Mesothelial cell of epicardium (in vitro differentiated cells): Measurements from ENCODE around the gene SCN1B. TPM values are rescaled to one million over a fixed set of nuclear protein-coding genes. Genes with fewer than 3 reads are reported as not detected.

ENCODE experiments used
- DNase-seq, 2 experiments: peaks; one replicate each; pipeline ENCODE4 v3.0.0; 2021; ENCODE audit warnings: low spot score in 2 of 2; ENCODE audit not compliant: unreplicated experiment in 2 of 2
- H3K27ac Mint-ChIP-seq: 2 replicates; pipeline ENCODE4 v1.8.0; 2021; ENCODE audit warnings: mixed read lengths
- H3K27me3 Mint-ChIP-seq: 2 replicates; pipeline ENCODE4 v1.8.0; 2021; ENCODE audit warnings: low read depth, mixed read lengths
- H3K36me3 Mint-ChIP-seq: 2 replicates; pipeline ENCODE4 v1.8.0; 2021; ENCODE audit warnings: mixed read lengths
- H3K4me1 Mint-ChIP-seq: 2 replicates; pipeline ENCODE4 v1.8.0; 2021; ENCODE audit warnings: mixed read lengths
- H3K4me3 Mint-ChIP-seq: 2 replicates; pipeline ENCODE4 v1.8.0; 2021; ENCODE audit warnings: mild to moderate bottlenecking, moderate library complexity, mixed read lengths
- H3K9me3 Mint-ChIP-seq: 2 replicates; pipeline ENCODE4 v1.8.0; 2021; ENCODE audit warnings: mixed read lengths
- total RNA-seq: library from RNA; stranded (reverse); gene quantifications from 3 replicates; pipeline ENCODE4 v1.2.1, GENCODE V29; 2021
- TF ChIP-seq, protein P1 (sequence below): fragments of 200-600 bp; sonication (generic); IDR thresholded peaks from one replicate; pipeline ENCODE4 v1.5.0; 2021; ENCODE audit warnings: antibody characterized with exemption; ENCODE audit not compliant: unreplicated experiment

SCN1B gene
- total RNA-seq, 1 donor from 2014 or later = 2.8 TPM

DNA sequence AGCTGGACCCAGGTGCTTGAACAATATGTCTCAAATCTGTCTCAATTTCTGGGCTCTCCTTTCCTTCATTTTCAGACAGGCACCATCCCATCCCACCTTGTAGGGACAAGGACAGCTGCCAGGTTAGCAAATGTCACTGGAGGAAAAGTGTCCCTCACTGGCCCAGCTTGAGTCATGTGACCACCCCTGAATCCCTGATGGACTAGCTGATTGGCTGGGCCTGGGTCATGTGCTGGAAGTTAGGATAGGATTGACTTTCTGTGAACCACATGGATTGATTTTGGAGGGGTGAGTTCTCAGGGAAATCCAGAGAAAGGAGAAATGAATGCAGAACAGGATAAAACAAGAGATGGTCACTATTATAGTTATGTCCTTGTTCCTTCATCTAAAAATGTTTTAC lies 57.1 kb downstream of the SCN1B start:
- Mint-ChIP-seq H3K27me3 (no peaks in the 10 kb centered on the region), H3K4me3 (no peak overlapping the region), H3K36me3 (no peaks in the 10 kb centered on the region), H3K27ac (no peak overlapping the region), H3K4me1 (peaks cover 3% of the 10 kb centered on the region), H3K9me3 (peaks cover 3% of the 10 kb centered on the region)
- no peak for DNase-seq
- TF ChIP-seq, protein P1, sequence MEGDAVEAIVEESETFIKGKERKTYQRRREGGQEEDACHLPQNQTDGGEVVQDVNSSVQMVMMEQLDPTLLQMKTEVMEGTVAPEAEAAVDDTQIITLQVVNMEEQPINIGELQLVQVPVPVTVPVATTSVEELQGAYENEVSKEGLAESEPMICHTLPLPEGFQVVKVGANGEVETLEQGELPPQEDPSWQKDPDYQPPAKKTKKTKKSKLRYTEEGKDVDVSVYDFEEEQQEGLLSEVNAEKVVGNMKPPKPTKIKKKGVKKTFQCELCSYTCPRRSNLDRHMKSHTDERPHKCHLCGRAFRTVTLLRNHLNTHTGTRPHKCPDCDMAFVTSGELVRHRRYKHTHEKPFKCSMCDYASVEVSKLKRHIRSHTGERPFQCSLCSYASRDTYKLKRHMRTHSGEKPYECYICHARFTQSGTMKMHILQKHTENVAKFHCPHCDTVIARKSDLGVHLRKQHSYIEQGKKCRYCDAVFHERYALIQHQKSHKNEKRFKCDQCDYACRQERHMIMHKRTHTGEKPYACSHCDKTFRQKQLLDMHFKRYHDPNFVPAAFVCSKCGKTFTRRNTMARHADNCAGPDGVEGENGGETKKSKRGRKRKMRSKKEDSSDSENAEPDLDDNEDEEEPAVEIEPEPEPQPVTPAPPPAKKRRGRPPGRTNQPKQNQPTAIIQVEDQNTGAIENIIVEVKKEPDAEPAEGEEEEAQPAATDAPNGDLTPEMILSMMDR = no peak

DNA sequence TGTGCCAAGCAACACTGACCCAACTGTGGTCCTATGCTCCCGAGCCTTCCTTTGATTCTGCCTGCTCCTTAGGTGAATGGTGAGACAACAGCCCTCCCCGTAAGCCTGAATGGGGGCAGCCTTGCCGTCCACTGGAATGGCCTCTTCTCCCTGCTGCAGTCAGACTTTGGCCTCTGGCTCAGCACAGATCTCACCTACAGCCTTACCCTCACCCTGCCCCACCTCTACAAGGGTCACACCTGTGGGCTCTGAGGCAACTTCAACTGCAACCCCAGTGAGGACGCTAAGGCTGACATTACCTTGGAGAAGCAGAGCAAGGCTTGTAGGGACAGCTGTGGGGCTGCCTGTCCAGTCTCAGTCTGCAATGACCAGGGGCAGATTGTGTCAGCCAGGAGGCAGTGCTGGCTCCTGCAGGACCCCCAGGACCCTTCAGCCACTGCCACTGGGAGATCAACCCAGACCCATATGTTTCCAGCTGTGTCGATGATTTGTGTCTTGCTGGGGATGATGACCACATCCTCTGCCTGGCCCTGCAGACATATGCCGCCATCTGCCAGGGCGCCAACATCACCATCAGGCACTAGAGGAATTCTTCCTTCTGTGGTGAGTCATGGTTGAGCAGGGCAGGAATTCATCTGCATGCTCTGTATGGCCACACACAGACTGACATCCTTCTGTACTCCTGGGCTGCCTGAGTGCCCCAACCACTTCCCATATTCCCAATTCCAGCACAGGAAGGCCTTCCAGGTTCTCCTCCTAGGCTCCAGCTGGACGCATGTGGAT lies 58.1 kb downstream of the SCN1B start:
- Mint-ChIP-seq H3K27me3 (no peaks in the 10 kb centered on the region), H3K9me3 (no peaks in the 10 kb centered on the region), H3K4me3 (no peak overlapping the region), H3K36me3 (no peaks in the 10 kb centered on the region), H3K4me1 (peaks cover 6% of the 10 kb centered on the region), H3K27ac (no peak overlapping the region)
- DNase-seq = no peak
- TF ChIP-seq, protein P1 = no peak

DNA sequence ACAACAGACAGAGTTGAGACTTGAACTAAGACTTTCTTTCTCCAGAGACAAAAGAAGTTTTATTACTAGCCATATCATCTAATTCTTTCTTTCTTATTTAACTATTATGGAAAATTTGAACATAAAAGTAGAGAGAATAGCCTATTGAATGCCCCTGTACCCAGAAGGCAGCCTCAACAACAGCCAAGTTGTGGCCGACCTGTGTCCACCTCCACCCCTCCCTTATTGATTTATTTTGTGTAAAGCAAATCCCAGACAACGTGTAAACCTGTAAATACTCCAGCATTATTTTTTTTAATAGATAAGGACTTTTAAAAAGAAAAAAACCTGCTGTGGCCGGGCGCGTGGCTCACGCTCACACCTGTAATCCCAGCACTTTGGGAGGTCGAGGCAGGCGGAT lies 59.3 kb downstream of the SCN1B start:
- Mint-ChIP-seq H3K4me3 (no peak overlapping the region), H3K9me3 (no peaks in the 10 kb centered on the region), H3K27me3 (no peaks in the 10 kb centered on the region), H3K36me3 (no peaks in the 10 kb centered on the region), H3K4me1 (peaks cover 6% of the 10 kb centered on the region), H3K27ac (no peak overlapping the region)
- DNase-seq = no peak
- TF ChIP-seq, protein P1 = no peak

Other genes starting within 250 kb of the SCN1B start
- gene ZNF30, start 103.6 kb upstream of the SCN1B start, total RNA-seq = 4.7 to 5.8 TPM (median 4.8 TPM) in 3 replicates
- 9.2 to 9.6 TPM (median 9.3 TPM) in 3 replicates for gene ZNF792, start 66.2 kb upstream of the SCN1B start, total RNA-seq
- 123 to 130 TPM (median 129 TPM) in 3 replicates for gene GRAMD1A, start 30.1 kb upstream of the SCN1B start, total RNA-seq
- 20.3 to 22.9 TPM (median 21.3 TPM) in 3 replicates for gene HPN, start 11.3 kb downstream of the SCN1B start, total RNA-seq
- gene FXYD3, start 85.4 kb downstream of the SCN1B start, total RNA-seq = 5.5 to 8.3 TPM (median 6.6 TPM) in 3 replicates
- gene LGI4, start 104.6 kb downstream of the SCN1B start, total RNA-seq = 1.1 to 2.0 TPM (median 1.4 TPM) in 3 replicates
- 2.8 to 4.3 TPM (median 3.6 TPM) in 3 replicates for gene FXYD1, start 108.4 kb downstream of the SCN1B start, total RNA-seq
- 0.41 to 1.3 TPM (median 0.69 TPM) in 3 replicates for gene FXYD7, start 112.8 kb downstream of the SCN1B start, total RNA-seq
- 23.1 to 27.0 TPM (median 24.7 TPM) in 3 replicates for gene FXYD5, start 124.3 kb downstream of the SCN1B start, total RNA-seq
- not detected in 3 replicates for gene FAM187B, start 198.3 kb downstream of the SCN1B start, total RNA-seq
- gene LSR, start 218.5 kb downstream of the SCN1B start, total RNA-seq = 48.9 to 54.7 TPM (median 51.9 TPM) in 3 replicates
- gene USF2, start 238.5 kb downstream of the SCN1B start, total RNA-seq = 135 to 154 TPM (median 137 TPM) in 3 replicates